HepG2 (cell line): ENCODE data around the gene SCYL1. TPM values are rescaled to one million over a fixed set of nuclear protein-coding genes. Genes with fewer than 3 reads are reported as not detected.

ENCODE experiments used
- AGO1 ChIP-seq: fragments of 200-400 bp; formaldehyde crosslinking; IDR thresholded peaks from 2 replicates; pipeline ENCODE4 v1.6.1; 2017; ENCODE audit warnings: mild to moderate bottlenecking, low read depth, low read length, moderate library complexity; ENCODE audit not compliant: poor library complexity, severe bottlenecking
- AGO2 ChIP-seq: fragments of 200-400 bp; formaldehyde crosslinking; optimal IDR thresholded peaks from 2 replicates; pipeline ENCODE3; 2017; ENCODE audit warnings: mild to moderate bottlenecking, low read depth, low read length, moderate library complexity
- CCDC6 ChIP-seq: sonication (generic); formaldehyde crosslinking; IDR thresholded peaks from 2 replicates; pipeline ENCODE4 v1.8.1; 2022; ENCODE audit warnings: mild to moderate bottlenecking, missing genetic modification reagents, moderate library complexity
- MATR3 ChIP-seq: sonication (generic); formaldehyde crosslinking; IDR thresholded peaks from 2 replicates; pipeline ENCODE4 v1.4.0; 2020; ENCODE audit warnings: missing genetic modification reagents
- NFKB2 ChIP-seq: sonication (generic); formaldehyde crosslinking; IDR thresholded peaks from 2 replicates; pipeline ENCODE4 v1.4.0; 2020; ENCODE audit warnings: missing genetic modification reagents, borderline replicate concordance
- TBP ChIP-seq: sonication (generic); formaldehyde crosslinking; IDR thresholded peaks from 2 replicates; pipeline ENCODE4 v1.5.0; 2020; ENCODE audit warnings: missing genetic modification reagents
- ZFP1 ChIP-seq: IDR thresholded peaks from 2 replicates; pipeline ENCODE4 v1.6.1; 2016
- ZFY ChIP-seq: sonication (generic); formaldehyde crosslinking; IDR thresholded peaks from 2 replicates; pipeline ENCODE4 v1.4.0; 2020; ENCODE audit warnings: missing genetic modification reagents
- ZKSCAN8 ChIP-seq: IDR thresholded peaks from 2 replicates; pipeline ENCODE4 v1.6.1; 2016; ENCODE audit warnings: borderline replicate concordance, missing genetic modification reagents, missing compliant biosample characterization
- ZNF703 ChIP-seq: sonication (generic); formaldehyde crosslinking; IDR thresholded peaks from 2 replicates; pipeline ENCODE4 v1.5.1; 2020; ENCODE audit warnings: missing genetic modification reagents, mild to moderate bottlenecking, moderate library complexity, borderline replicate concordance
- ZSCAN9 ChIP-seq: IDR thresholded peaks from 2 replicates; pipeline ENCODE4 v1.6.1; 2016; ENCODE audit warnings: borderline replicate concordance
- ZZZ3 ChIP-seq: sonication (generic); formaldehyde crosslinking; IDR thresholded peaks from 2 replicates; pipeline ENCODE4 v1.4.0; 2020; ENCODE audit warnings: missing genetic modification reagents, mild to moderate bottlenecking, borderline replicate concordance
- polyA plus RNA-seq, 8 experiments: library from polyadenylated mRNA; depleted of rRNA in 3 of 8; stranded (reverse) in 7 of 8; unstranded in 1 of 8; fragments of >200 nt; fragmentation: Illumina TruSeq in 4 of 8; extraction: Trizol in 4 of 8; gene quantifications; 2 replicates each; pipeline versions ENCODE4 v1.2.1 to v1.2.3, GENCODE V29; 2011 to 2016; ENCODE audit warnings: low read depth in 4 of 8, missing spikeins in 1 of 8, mixed read lengths in 1 of 8; ENCODE audit not compliant: insufficient read depth in 1 of 8
- total RNA-seq, 5 experiments: library from RNA; depleted of rRNA; stranded (reverse); fragments of >200 nt; fragmentation: Illumina TruSeq; extraction: Trizol; gene quantifications; 2 replicates each; pipeline ENCODE4 v1.2.3, GENCODE V29; 2016; ENCODE audit warnings: low read depth in 1 of 5
- TF ChIP-seq, protein P1 (sequence below): sonication (generic); formaldehyde crosslinking; IDR thresholded peaks from 2 replicates; pipeline ENCODE4 v1.4.0; 2020; ENCODE audit warnings: mild to moderate bottlenecking, missing genetic modification reagents
- TF ChIP-seq, protein P2 (sequence below): sonication (generic); formaldehyde crosslinking; IDR thresholded peaks from 2 replicates; pipeline ENCODE4 v1.5.0; 2020; ENCODE audit warnings: mild to moderate bottlenecking, missing genetic modification reagents, borderline replicate concordance
- TF ChIP-seq, protein P3 (sequence below): sonication (generic); formaldehyde crosslinking; IDR thresholded peaks from 2 replicates; pipeline ENCODE4 v1.4.0; 2020; ENCODE audit warnings: missing genetic modification reagents

SCYL1 gene
- total and polyA plus RNA-seq, 2 of the 13 experiments (the other 11 are each of a cell fraction or from before 2014, with no cell fraction given): 65.9 to 103 TPM

DNA sequence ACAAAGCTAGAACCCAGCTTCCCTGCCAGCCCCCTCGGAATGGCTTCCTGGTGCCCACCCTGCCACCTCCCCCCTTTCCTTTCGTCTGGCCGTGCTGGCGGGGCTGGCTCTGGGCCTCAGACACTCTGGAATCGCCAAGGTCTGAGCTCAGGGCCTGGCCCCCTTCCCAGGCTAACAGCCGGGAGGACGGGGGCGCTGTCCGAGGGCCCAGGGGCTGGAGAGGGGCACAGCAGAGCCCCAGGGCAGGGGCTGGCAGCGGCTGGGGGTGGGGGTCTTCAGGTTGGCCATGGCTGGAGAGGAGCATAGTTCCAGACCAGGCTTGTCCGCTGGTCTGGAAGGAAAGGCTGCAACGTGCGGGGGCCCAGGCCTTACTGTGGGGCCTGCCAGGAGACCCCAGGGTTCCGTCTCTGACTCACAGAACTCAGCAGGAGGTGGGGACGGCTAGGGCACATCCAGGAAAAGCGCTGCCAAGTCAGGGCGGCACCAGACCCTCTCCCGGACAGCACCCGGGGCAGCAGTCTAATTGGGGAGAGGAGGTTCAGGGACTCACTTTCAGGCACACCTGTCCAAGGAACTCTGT lies 34.1 kb downstream of the SCYL1 start (continued):
- TF ChIP-seq TBP: no peak
- TF ChIP-seq NFKB2 (CRISPR knock-in tag): 0 out of 2 replicates have a peak, but pooled peaks have one; percentile 24
- no peak for TF ChIP-seq MATR3 (CRISPR knock-in tag)
- TF ChIP-seq, protein P1, sequence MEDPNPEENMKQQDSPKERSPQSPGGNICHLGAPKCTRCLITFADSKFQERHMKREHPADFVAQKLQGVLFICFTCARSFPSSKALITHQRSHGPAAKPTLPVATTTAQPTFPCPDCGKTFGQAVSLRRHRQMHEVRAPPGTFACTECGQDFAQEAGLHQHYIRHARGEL (CRISPR knock-in tag): peak; percentile 80; the same call in 1 of the 2 replicates
- TF ChIP-seq ZNF703 (CRISPR knock-in tag): 0 out of 2 replicates have a peak, but pooled peaks have one; percentile 72
- TF ChIP-seq, protein P2, sequence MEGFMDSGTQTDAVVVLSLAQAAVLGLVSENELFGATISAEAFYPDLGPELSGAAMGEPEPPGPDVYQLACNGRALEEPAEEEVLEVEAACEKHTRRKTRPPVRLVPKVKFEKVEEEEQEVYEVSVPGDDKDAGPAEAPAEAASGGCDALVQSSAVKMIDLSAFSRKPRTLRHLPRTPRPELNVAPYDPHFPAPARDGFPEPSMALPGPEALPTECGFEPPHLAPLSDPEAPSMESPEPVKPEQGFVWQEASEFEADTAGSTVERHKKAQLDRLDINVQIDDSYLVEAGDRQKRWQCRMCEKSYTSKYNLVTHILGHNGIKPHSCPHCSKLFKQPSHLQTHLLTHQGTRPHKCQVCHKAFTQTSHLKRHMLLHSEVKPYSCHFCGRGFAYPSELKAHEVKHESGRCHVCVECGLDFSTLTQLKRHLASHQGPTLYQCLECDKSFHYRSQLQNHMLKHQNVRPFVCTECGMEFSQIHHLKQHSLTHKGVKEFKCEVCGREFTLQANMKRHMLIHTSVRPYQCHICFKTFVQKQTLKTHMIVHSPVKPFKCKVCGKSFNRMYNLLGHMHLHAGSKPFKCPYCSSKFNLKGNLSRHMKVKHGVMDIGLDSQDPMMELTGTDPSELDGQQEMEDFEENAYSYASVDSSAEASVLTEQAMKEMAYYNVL (CRISPR knock-in tag): 0 out of 2 replicates have a peak, but pooled peaks have one; percentile 24
- TF ChIP-seq ZZZ3 (CRISPR knock-in tag): no peak
- no peak for TF ChIP-seq AGO1
- TF ChIP-seq CCDC6 (CRISPR knock-in tag): 0 out of 2 replicates have a peak, but pooled peaks have one; percentile 20
- TF ChIP-seq ZFP1 (CRISPR knock-in tag): no peak
- TF ChIP-seq ZFY (CRISPR knock-in tag): no peak; the same call in 1 of the 2 replicates
- TF ChIP-seq ZSCAN9: no peak
- no peak for TF ChIP-seq ZKSCAN8
- TF ChIP-seq, protein P3, sequence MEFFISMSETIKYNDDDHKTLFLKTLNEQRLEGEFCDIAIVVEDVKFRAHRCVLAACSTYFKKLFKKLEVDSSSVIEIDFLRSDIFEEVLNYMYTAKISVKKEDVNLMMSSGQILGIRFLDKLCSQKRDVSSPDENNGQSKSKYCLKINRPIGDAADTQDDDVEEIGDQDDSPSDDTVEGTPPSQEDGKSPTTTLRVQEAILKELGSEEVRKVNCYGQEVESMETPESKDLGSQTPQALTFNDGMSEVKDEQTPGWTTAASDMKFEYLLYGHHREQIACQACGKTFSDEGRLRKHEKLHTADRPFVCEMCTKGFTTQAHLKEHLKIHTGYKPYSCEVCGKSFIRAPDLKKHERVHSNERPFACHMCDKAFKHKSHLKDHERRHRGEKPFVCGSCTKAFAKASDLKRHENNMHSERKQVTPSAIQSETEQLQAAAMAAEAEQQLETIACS: no peak
- peak; percentile 75 for TF ChIP-seq AGO2
